Keratinocyte (primary cell): ENCODE data around the gene MGAT1.

Experiments
- EZH2 ChIP-seq: IDR thresholded peaks from one replicate; pipeline ENCODE4 v1.6.1; 2012; ENCODE audit warnings: inconsistent platforms, mild to moderate bottlenecking, low read length, moderate library complexity
- TF ChIP-seq, protein P1 (sequence below), 3 experiments: IDR thresholded peaks in 1 of 3; conservative IDR thresholded peaks in 1 of 3; optimal IDR thresholded peaks in 1 of 3; 2 replicates in 2 of 3; 3 replicates in 1 of 3; pipeline versions ENCODE3 to v1.5.1; 2011; ENCODE audit warnings: low read length in 3 of 3, mild to moderate bottlenecking in 3 of 3, moderate library complexity in 2 of 3, control low read depth in 1 of 3, inconsistent platforms in 1 of 3; ENCODE audit not compliant: insufficient read depth in 2 of 3; ENCODE audit errors: extremely low read depth in 1 of 3

DNA sequence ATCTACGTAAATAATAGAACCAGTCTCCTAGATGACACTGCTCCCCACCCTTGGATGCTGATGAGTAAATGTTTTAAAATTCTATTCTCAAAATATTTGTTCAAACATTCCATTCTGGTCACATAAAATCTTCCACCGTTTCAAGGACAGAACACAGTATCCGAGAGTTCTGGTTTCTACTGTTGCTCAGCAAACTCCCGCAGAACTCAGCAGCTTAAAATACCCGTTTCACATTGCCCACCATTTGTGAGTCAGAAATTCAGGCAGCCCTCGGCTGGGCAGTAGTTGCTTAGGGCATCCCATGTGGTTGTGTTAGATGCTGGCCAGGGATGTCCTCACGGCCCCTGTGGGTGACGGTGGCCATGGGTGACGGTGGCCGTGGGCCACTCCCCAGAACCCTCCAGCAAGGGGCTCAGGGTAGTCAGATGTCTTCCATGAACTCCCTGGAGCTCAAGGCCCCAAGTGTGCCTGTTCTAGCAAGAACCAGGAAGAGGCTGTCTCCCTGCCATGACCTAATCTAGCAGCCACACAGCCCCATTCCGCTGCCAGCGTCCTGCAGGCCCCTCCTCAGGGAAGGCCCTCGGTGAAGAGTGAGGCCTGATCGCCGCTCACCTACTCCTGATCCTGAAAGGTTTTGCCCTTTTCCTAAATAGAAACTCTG is 17.4 kb downstream of the MGAT1 start:
- TF ChIP-seq, protein P1, sequence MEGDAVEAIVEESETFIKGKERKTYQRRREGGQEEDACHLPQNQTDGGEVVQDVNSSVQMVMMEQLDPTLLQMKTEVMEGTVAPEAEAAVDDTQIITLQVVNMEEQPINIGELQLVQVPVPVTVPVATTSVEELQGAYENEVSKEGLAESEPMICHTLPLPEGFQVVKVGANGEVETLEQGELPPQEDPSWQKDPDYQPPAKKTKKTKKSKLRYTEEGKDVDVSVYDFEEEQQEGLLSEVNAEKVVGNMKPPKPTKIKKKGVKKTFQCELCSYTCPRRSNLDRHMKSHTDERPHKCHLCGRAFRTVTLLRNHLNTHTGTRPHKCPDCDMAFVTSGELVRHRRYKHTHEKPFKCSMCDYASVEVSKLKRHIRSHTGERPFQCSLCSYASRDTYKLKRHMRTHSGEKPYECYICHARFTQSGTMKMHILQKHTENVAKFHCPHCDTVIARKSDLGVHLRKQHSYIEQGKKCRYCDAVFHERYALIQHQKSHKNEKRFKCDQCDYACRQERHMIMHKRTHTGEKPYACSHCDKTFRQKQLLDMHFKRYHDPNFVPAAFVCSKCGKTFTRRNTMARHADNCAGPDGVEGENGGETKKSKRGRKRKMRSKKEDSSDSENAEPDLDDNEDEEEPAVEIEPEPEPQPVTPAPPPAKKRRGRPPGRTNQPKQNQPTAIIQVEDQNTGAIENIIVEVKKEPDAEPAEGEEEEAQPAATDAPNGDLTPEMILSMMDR (optimal IDR thresholded peaks at IDR 0.05 in 1 of 3, IDR thresholded peaks at IDR 0.05 in 1 of 3, conservative IDR thresholded peaks at IDR 0.05 in 1 of 3; ENCODE audit: extremely low read depth in 1 of 3, insufficient read depth in 2 of 3, low read length in 3 of 3), result no peak
- no peak for TF ChIP-seq EZH2
